DND-41 (cell line): ENCODE data around the gene BNC2.

Experiments used
- ATAC-seq: fragments of 200-7000 bp; cut with Tn5 transposase; 3 replicates; pipeline ENCODE4 v1.9.1; 2021; ENCODE audit warnings: low read depth; ENCODE audit not compliant: insufficient read depth
- DNase-seq: peaks from one replicate; pipeline ENCODE4 v3.0.0-alpha.2; 2020
- H2AFZ ChIP-seq: 2 replicates; pipeline ENCODE4 v1.6.0; 2012; ENCODE audit warnings: low read depth, low read length
- H3K27ac ChIP-seq: 2 replicates; pipeline ENCODE4 v1.5.1; 2012; ENCODE audit warnings: low read length, inconsistent platforms
- H3K27me3 ChIP-seq: fragments of 200-600 bp; sonication (generic); 2 replicates; pipeline ENCODE4 v1.6.0; 2012; ENCODE audit warnings: low read length, mild to moderate bottlenecking, inconsistent platforms; ENCODE audit not compliant: insufficient read depth, poor library complexity
- H3K36me3 ChIP-seq: 2 replicates; pipeline ENCODE4 v1.5.1; 2012; ENCODE audit warnings: low read length, inconsistent platforms; ENCODE audit not compliant: insufficient read depth
- H3K4me1 ChIP-seq: 2 replicates; pipeline ENCODE4 v1.5.1; 2012; ENCODE audit warnings: mild to moderate bottlenecking, low read length; ENCODE audit not compliant: insufficient read depth
- H3K4me2 ChIP-seq: 2 replicates; pipeline ENCODE4 v1.6.0; 2012; ENCODE audit warnings: mild to moderate bottlenecking, moderate library complexity, low read length, inconsistent platforms; ENCODE audit not compliant: insufficient read depth
- H3K4me3 ChIP-seq, 2 experiments: fragments of 200-600 bp in 1 of 2; shearing (Covaris generic) in 1 of 2; 2 replicates each; pipeline ENCODE4 v1.5.1; 2012 to 2016; ENCODE audit warnings: inconsistent platforms in 2 of 2, low read length in 2 of 2, mild to moderate bottlenecking in 2 of 2, low read depth in 1 of 2, moderate library complexity in 1 of 2
- H3K79me2 ChIP-seq: 2 replicates; pipeline ENCODE4 v1.6.0; 2012; ENCODE audit warnings: low read length, inconsistent platforms; ENCODE audit not compliant: insufficient read depth
- H3K9ac ChIP-seq: 2 replicates; pipeline ENCODE4 v1.6.0; 2012; ENCODE audit warnings: low read depth, mild to moderate bottlenecking, inconsistent platforms, low read length, moderate library complexity
- H3K9me3 ChIP-seq: 2 replicates; pipeline ENCODE4 v1.5.1; 2012; ENCODE audit warnings: low read length, moderate library complexity, mild to moderate bottlenecking, inconsistent platforms; ENCODE audit not compliant: insufficient read depth, severe bottlenecking
- H4K20me1 ChIP-seq: 2 replicates; pipeline ENCODE4 v1.6.0; 2012; ENCODE audit warnings: low read length; ENCODE audit not compliant: insufficient read depth
- EZH2 ChIP-seq: IDR thresholded peaks from 3 replicates; pipeline ENCODE4 v1.6.1; 2012; ENCODE audit warnings: borderline replicate concordance, low read depth, mild to moderate bottlenecking, moderate library complexity, low read length, inconsistent platforms; ENCODE audit not compliant: severe bottlenecking
- TF ChIP-seq, protein P1 (sequence below): IDR thresholded peaks from 2 replicates; pipeline ENCODE4 v1.5.1; 2012; ENCODE audit warnings: borderline replicate concordance, low read length, moderate library complexity, mild to moderate bottlenecking; ENCODE audit not compliant: poor library complexity, severe bottlenecking; ENCODE audit errors: extremely low read depth

BNC2 gene

GRCh38 chr9:16709924-16710323 lies 160.5 kb downstream of the BNC2 start:
- H2AFZ ChIP-seq, result no peak overlapping the region
- H3K9ac ChIP-seq, result no peak overlapping the region
- H3K79me2 ChIP-seq, result no peaks in the 10 kb centered on the region
- no peak for ATAC-seq
- no peak for TF ChIP-seq EZH2
- TF ChIP-seq, protein P1, sequence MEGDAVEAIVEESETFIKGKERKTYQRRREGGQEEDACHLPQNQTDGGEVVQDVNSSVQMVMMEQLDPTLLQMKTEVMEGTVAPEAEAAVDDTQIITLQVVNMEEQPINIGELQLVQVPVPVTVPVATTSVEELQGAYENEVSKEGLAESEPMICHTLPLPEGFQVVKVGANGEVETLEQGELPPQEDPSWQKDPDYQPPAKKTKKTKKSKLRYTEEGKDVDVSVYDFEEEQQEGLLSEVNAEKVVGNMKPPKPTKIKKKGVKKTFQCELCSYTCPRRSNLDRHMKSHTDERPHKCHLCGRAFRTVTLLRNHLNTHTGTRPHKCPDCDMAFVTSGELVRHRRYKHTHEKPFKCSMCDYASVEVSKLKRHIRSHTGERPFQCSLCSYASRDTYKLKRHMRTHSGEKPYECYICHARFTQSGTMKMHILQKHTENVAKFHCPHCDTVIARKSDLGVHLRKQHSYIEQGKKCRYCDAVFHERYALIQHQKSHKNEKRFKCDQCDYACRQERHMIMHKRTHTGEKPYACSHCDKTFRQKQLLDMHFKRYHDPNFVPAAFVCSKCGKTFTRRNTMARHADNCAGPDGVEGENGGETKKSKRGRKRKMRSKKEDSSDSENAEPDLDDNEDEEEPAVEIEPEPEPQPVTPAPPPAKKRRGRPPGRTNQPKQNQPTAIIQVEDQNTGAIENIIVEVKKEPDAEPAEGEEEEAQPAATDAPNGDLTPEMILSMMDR, result no peak
- H3K4me3 ChIP-seq, result no peak overlapping the region
- H3K27ac ChIP-seq, result no peak overlapping the region
- no peaks in the 10 kb centered on the region for H3K4me1 ChIP-seq
- H3K36me3 ChIP-seq, result no peaks in the 10 kb centered on the region
- H3K4me2 ChIP-seq, result no peak overlapping the region
- H3K9me3 ChIP-seq, result no peaks in the 10 kb centered on the region
- no peak for DNase-seq
- H3K27me3 ChIP-seq, result no peaks in the 10 kb centered on the region
- no peaks in the 10 kb centered on the region for H4K20me1 ChIP-seq

DNA sequence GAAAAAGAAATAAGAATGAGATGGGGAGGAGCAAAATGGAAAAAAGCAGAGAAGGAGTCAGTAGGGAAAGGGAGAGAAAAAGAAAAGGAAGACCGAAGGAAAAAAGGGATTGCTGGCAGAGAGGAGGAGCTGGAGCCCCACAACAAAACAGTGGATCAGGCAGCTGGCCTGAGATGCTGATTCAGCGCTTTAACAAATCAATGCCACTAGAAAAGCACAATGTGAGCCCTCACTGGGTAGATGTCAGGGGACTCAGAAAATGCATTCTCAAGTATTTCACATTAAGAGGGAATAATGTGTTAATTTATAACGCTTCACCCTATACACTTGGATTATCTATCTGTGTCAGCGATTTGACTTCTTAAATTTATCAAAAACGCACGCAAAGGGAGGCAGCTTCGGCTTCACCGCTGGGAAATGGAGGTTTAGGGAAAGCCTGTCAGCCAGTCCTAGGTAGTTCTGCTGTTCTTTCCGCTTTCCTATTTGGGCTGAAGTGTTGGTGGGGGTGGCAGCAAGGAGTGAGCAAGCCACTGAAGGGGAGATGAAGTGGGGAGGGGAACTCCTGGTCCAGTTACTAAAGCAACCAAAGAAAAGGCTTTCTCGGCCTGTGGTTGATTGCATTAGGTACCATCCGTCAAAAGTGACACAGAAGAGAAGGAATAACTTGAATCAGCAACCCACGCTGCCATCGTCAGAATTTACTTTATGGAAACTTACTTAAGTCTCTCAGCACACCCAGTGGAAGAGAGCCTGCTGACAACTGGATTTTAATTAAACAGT lies 161.6 kb downstream of the BNC2 start:
- H3K27me3 ChIP-seq, result no peaks in the 10 kb centered on the region
- H3K4me3 ChIP-seq, result no peak overlapping the region
- no peak overlapping the region for H3K4me2 ChIP-seq
- H3K27ac ChIP-seq, result no peak overlapping the region
- no peaks in the 10 kb centered on the region for H3K9me3 ChIP-seq
- ATAC-seq (no peak), DNase-seq (no peak)
- H3K36me3 ChIP-seq, result no peaks in the 10 kb centered on the region
- TF ChIP-seq, protein P1, result no peak
- no peak for TF ChIP-seq EZH2
- H2AFZ ChIP-seq, result no peak overlapping the region
- H3K79me2 ChIP-seq, result no peaks in the 10 kb centered on the region
- H3K4me1 ChIP-seq, result no peaks in the 10 kb centered on the region
- H3K9ac ChIP-seq, result no peak overlapping the region
- H4K20me1 ChIP-seq, result no peaks in the 10 kb centered on the region

DNA sequence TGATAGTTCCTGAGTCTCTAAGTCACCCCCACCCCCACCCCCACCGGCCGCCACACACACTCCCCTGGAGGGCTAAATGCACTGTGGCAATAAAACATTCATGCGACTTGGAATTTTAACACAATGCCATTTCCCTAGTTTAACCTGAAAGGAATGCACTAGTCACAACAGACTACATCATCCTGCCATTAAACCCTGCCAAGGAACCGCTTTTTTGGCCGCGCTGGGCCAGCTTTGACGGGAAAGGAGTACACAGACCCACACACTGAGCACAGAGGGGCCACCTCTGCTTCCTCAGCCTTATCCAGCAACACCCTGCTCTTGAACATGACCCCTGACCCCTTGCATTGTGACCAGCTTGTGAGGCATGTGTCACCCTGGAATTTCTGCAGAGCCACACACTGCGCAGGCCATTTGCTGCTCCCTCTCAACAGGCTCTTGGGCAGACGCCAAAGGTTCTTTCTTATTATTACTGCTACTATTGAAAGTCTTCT lies 165.3 kb downstream of the BNC2 start:
- H3K4me1 ChIP-seq, result no peaks in the 10 kb centered on the region
- H3K9me3 ChIP-seq, result no peaks in the 10 kb centered on the region
- no peaks in the 10 kb centered on the region for H3K79me2 ChIP-seq
- H4K20me1 ChIP-seq, result no peaks in the 10 kb centered on the region
- H3K27me3 ChIP-seq, result no peaks in the 10 kb centered on the region
- ATAC-seq (no peak), DNase-seq (no peak)
- H3K9ac ChIP-seq, result no peak overlapping the region
- H3K36me3 ChIP-seq, result no peaks in the 10 kb centered on the region
- H3K4me2 ChIP-seq, result no peak overlapping the region
- TF ChIP-seq, protein P1, result no peak
- no peak for TF ChIP-seq EZH2
- no peak overlapping the region for H3K27ac ChIP-seq
- H2AFZ ChIP-seq, result no peak overlapping the region
- H3K4me3 ChIP-seq, result no peak overlapping the region
